AG09319 (cell line): ENCODE data around the gene GNAO1.
"Not testable (repeated sequence)": the region's sequence is repeated elsewhere in the genome, so short reads cannot be mapped to it uniquely, and the experiment has no call there.

ENCODE experiments used
- DNase-seq: peaks from one replicate; pipeline ENCODE4 v3.0.0-alpha.2; 2010; ENCODE audit warnings: low read depth; ENCODE audit errors: extremely low read depth
- TF ChIP-seq, protein P1 (sequence below): IDR thresholded peaks from 2 replicates; pipeline ENCODE4 v1.5.1; 2011; ENCODE audit warnings: low read depth, mild to moderate bottlenecking, inconsistent platforms, low read length, moderate library complexity

Gene GNAO1

DNA sequence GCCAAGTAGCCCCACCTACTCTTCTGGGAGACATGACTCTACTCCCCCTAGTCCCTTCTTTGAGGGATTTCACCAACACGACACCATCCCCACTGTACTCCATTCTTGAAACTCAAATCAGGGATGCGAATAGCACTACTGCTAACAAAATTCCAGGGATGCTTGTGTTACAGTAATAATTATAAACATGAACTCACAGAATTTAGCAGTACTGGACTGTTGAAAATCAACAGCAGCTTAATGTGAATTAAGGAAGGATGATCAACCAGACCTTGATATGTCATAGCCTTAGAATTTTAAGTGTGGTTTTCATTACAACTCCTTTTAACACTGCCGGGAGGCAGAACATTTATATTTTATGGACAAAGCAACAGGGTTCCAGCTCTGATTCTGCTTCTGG is 196.1 kb downstream of the GNAO1 start:
- TF ChIP-seq, protein P1, sequence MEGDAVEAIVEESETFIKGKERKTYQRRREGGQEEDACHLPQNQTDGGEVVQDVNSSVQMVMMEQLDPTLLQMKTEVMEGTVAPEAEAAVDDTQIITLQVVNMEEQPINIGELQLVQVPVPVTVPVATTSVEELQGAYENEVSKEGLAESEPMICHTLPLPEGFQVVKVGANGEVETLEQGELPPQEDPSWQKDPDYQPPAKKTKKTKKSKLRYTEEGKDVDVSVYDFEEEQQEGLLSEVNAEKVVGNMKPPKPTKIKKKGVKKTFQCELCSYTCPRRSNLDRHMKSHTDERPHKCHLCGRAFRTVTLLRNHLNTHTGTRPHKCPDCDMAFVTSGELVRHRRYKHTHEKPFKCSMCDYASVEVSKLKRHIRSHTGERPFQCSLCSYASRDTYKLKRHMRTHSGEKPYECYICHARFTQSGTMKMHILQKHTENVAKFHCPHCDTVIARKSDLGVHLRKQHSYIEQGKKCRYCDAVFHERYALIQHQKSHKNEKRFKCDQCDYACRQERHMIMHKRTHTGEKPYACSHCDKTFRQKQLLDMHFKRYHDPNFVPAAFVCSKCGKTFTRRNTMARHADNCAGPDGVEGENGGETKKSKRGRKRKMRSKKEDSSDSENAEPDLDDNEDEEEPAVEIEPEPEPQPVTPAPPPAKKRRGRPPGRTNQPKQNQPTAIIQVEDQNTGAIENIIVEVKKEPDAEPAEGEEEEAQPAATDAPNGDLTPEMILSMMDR: no peak

DNA sequence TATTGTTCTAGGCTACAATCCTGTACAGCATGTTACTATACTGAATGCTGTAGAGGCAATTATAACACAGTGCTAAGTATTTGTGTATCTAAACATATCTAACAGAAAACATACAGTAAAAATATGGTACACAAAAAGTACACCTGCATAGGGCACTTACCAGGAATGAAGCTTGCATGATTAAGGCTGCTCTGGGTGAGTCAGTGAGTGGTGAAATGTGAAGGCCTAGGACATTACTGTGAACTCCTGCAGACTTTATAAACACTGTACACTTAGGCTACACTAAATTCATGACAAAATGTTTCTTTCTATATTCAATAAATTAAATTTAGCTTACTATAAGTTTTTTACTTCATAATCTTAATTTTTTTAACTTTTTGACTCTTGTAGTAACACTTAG is 196.9 kb downstream of the GNAO1 start:
- TF ChIP-seq, protein P1: no peak
- DNase-seq: no peak

More for the DNA sequence above, 196.1 kb downstream of the GNAO1 start:
- no peak for DNase-seq

DNA sequence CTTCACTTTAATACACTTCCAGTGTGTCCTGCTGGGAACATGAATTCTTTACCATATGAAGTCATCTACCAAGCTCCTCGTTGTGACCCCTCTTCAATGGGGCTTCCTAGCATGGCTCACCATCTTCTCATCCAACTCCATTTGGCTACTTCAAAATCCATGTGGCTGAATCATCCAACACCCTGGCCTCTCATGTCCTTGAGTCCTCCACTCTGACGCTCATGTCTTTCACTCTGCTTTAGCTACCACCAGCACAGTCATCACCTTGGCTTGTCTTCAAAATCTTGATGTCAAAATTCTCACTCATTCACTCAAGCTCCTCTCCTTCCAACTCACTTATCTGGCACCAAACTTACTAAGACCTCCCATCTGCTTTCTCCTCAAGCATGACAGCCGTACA is 198.3 kb downstream of the GNAO1 start:
- peak; percentile 44 for DNase-seq
- TF ChIP-seq, protein P1: no peak

DNA sequence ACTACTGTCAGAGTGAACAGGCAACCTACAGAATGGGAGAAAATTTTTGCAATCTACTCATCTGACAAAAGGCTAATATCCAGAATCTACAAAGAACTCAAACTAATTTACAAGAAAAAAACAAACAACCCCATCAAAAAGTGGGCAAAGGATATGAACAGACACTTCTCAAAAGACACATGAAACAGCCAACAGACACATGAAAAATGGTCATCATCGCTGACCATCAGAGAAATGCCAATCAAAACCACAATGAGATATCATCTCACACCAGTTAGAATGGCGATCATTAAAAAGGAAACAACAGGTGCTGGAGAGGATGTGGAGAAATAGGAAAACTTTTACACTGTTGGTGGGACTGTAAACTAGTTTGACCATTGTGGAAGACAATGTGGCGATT is 205.4 kb downstream of the GNAO1 start:
- DNase-seq: not testable (repeated sequence)

DNA sequence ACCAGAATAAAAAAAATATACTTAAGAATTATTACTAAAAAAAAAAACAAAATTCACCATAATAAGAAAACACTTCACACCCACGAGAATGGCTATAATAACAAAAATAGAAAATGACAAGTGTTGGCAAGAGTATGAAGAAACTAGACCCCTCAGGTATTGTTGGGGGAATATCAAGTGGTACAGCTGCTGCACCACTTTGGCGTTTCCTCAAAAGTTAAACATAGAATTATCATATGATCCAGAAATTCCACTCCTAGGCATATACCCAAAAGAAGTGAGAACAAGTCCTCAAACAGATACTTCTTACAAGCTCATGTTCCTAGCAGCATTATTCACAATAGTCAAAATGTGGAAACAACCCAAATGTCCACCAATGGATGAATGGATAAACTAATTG is 207.8 kb downstream of the GNAO1 start:
- TF ChIP-seq, protein P1: no peak
- no peak for DNase-seq

DNA sequence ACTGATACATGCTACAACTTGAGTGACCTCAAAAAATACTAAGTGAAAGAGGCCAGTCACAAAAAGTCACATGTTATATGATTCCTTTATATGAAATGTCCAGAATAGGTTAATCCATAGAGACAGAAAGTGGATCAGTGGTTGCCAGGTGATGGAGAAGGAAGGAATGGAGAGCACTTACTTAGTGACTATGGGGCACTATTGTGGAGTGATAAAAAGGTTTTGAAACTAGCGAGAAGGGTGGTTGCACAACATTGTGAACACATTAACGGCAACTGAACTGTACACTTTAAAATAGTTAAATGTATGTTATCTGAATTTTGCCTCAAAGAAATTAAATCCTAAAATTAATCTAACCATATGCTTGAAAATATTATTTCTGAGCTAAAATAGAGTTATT is 208.2 kb downstream of the GNAO1 start:
- TF ChIP-seq, protein P1: no peak
- DNase-seq: no peak

DNA sequence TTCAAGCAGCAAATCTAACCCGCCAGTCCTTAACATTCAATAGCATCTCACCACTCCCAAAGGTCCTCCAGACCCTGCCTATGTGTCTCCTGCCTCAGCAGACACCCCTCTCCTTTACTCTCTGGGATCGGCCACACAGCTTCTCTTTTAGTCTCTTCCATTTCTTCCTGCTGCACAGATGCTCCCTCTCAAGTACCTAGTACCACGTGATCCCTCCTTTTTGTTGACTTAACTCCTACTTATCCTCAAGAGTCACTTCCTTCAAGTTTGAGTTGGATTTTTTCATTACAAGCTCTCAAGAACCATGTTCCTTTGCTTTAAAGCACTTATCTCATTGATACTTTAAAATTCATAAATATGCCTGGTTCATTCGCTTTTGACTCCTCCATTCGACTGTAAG is 209.2 kb downstream of the GNAO1 start:
- TF ChIP-seq, protein P1: no peak
- no peak for DNase-seq

DNA sequence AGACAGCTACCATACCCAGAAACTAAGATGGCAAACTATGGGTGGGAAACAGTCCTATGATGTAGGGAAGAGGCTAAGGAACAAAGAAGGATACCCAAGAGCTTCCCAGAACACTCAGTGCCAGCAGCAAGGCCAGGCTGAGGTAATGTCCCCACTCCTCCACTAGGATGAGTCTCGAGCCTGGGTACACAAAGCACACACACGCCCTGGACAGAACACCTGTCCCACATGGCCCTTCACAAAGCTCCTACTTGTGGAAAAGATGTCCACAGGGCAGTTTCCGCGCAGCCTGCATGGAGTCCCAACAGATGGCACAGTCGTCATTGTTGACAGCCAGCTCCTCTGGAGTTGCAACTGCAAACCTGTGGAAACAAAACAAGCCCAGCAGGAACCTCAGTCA is 210.2 kb downstream of the GNAO1 start:
- TF ChIP-seq, protein P1: no peak; the same call in none of the 2 replicates
- DNase-seq: no peak
